HepG2 (cell line): ENCODE results near the gene RPLP2. TPM values are rescaled to one million over a fixed set of nuclear protein-coding genes. Genes with fewer than 3 reads are reported as not detected.

ENCODE experiments used
- DNMT1 ChIP-seq: sonication (generic); formaldehyde crosslinking; IDR thresholded peaks from 2 replicates; pipeline ENCODE4 v1.5.1; 2020; ENCODE audit warnings: mild to moderate bottlenecking, missing genetic modification reagents
- ELF3 ChIP-seq: IDR thresholded peaks from 2 replicates; pipeline ENCODE4 v1.6.1; 2016; ENCODE audit warnings: missing genetic modification reagents, missing compliant biosample characterization
- ESRRA ChIP-seq: sonication (generic); formaldehyde crosslinking; IDR thresholded peaks from 2 replicates; pipeline ENCODE4 v1.5.1; 2020; ENCODE audit warnings: mild to moderate bottlenecking, low read depth, missing genetic modification reagents
- FOXK2 ChIP-seq: fragments of 450-650 bp; IDR thresholded peaks from 2 replicates; pipeline ENCODE4 v1.6.1; 2016
- FOXM1 ChIP-seq: sonication (generic); formaldehyde crosslinking; IDR thresholded peaks from 2 replicates; pipeline ENCODE4 v1.5.0; 2020; ENCODE audit warnings: missing genetic modification reagents
- HDAC2 ChIP-seq: sonication (generic); formaldehyde crosslinking; IDR thresholded peaks from 2 replicates; pipeline ENCODE4 v1.4.0; 2020; ENCODE audit warnings: missing genetic modification reagents
- KLF16 ChIP-seq, 2 experiments: sonication (generic) in 1 of 2; formaldehyde crosslinking in 1 of 2; IDR thresholded peaks; 2 replicates each; pipeline versions ENCODE4 v1.6.1 to v1.8.0; 2016 to 2023; ENCODE audit warnings: missing genetic modification reagents in 2 of 2, missing compliant biosample characterization in 1 of 2
- KMT2A ChIP-seq: sonication (generic); formaldehyde crosslinking; IDR thresholded peaks from 2 replicates; pipeline ENCODE4 v1.4.0; 2020; ENCODE audit warnings: missing genetic modification reagents
- NFKB2 ChIP-seq: sonication (generic); formaldehyde crosslinking; IDR thresholded peaks from 2 replicates; pipeline ENCODE4 v1.4.0; 2020; ENCODE audit warnings: missing genetic modification reagents, borderline replicate concordance
- PAX8 ChIP-seq: sonication (generic); formaldehyde crosslinking; IDR thresholded peaks from 2 replicates; pipeline ENCODE4 v1.8.0; 2022; ENCODE audit warnings: mild to moderate bottlenecking, missing genetic modification reagents, borderline replicate concordance
- POLR2AphosphoS2 ChIP-seq: IDR thresholded peaks from 2 replicates; pipeline ENCODE4 v1.6.1; 2011; ENCODE audit warnings: low read depth, low read length, improper control_type of control experiment
- SNAI1 ChIP-seq: sonication (generic); formaldehyde crosslinking; IDR thresholded peaks from 2 replicates; pipeline ENCODE4 v1.5.0; 2020; ENCODE audit warnings: mild to moderate bottlenecking, missing genetic modification reagents, borderline replicate concordance
- SPEN ChIP-seq: sonication (generic); formaldehyde crosslinking; IDR thresholded peaks from 2 replicates; pipeline ENCODE4 v1.5.1; 2020; ENCODE audit warnings: low read depth, mild to moderate bottlenecking, missing genetic modification reagents
- ZGPAT ChIP-seq: IDR thresholded peaks from 2 replicates; pipeline ENCODE4 v1.6.1; 2016; ENCODE audit warnings: mild to moderate bottlenecking
- ZNF317 ChIP-seq: sonication (generic); formaldehyde crosslinking; IDR thresholded peaks from 2 replicates; pipeline ENCODE4 v1.5.0; 2020; ENCODE audit warnings: mild to moderate bottlenecking, missing genetic modification reagents
- ZNF33B ChIP-seq: sonication (generic); formaldehyde crosslinking; IDR thresholded peaks from 2 replicates; pipeline ENCODE4 v1.5.1; 2020; ENCODE audit warnings: mild to moderate bottlenecking, missing genetic modification reagents
- ZNF770 ChIP-seq: sonication (generic); formaldehyde crosslinking; IDR thresholded peaks from 2 replicates; pipeline ENCODE4 v1.5.0; 2020; ENCODE audit warnings: mild to moderate bottlenecking, missing genetic modification reagents
- polyA plus RNA-seq, 8 experiments: library from polyadenylated mRNA; depleted of rRNA in 3 of 8; stranded (reverse) in 7 of 8; unstranded in 1 of 8; fragments of >200 nt; fragmentation: Illumina TruSeq in 4 of 8; extraction: Trizol in 4 of 8; gene quantifications; 2 replicates each; pipeline versions ENCODE4 v1.2.1 to v1.2.3, GENCODE V29; 2011 to 2016; ENCODE audit warnings: low read depth in 4 of 8, missing spikeins in 1 of 8, mixed read lengths in 1 of 8; ENCODE audit not compliant: insufficient read depth in 1 of 8
- total RNA-seq, 5 experiments: library from RNA; depleted of rRNA; stranded (reverse); fragments of >200 nt; fragmentation: Illumina TruSeq; extraction: Trizol; gene quantifications; 2 replicates each; pipeline ENCODE4 v1.2.3, GENCODE V29; 2016; ENCODE audit warnings: low read depth in 1 of 5
- TF ChIP-seq, protein P1 (sequence below): sonication (generic); formaldehyde crosslinking; IDR thresholded peaks from 2 replicates; pipeline ENCODE4 v1.4.0; 2020; ENCODE audit warnings: missing genetic modification reagents; ENCODE audit errors: not compliant biosample characterization
- TF ChIP-seq, protein P2 (sequence below): sonication (generic); formaldehyde crosslinking; IDR thresholded peaks from 2 replicates; pipeline ENCODE4 v1.8.1; 2023; ENCODE audit warnings: mild to moderate bottlenecking, missing genetic modification reagents
- TF ChIP-seq, protein P3 (sequence below): sonication (generic); formaldehyde crosslinking; IDR thresholded peaks from 2 replicates; pipeline ENCODE4 v1.8.1; 2023; ENCODE audit warnings: missing genetic modification reagents, mild to moderate bottlenecking, borderline replicate concordance
- TF ChIP-seq, protein P4 (sequence below): sonication (generic); formaldehyde crosslinking; IDR thresholded peaks from 2 replicates; pipeline ENCODE4 v1.4.0; 2020; ENCODE audit warnings: missing genetic modification reagents

Gene RPLP2
- total and polyA plus RNA-seq, 2 of the 13 experiments (the other 11 are each of a cell fraction or from before 2014, with no cell fraction given) = 978 to 2,106 TPM

DNA sequence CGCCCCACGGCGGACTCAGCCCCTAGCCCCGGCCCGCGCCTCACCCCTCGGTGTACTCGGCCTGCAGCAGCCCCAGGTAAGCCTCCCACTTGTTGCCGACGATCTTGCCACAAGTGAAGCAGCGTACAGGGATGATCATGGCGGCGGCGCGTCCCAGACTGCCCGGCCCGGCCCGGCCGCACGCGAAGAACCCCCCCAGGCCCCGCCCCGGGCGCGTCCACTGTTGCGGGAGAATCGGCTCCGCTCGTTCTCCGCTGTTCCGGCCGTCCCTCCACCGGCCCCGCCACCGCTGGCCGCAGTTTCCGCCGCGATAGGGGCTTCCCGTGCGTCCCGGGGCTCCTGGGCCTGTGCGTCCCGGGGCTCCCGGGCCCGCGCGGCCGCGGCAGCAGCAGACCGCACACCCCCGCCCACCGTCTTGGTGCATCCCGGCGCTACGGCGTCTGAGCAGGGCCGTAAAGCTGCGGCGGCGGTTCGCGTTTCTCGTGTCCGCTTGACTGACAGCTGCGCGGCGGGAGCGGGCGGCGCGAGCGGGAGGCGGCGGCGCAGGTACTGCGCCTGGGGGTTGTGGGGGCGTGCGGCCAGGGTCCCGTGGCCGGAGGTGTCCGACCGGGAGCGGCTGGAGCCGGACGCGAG is 32.7 kb downstream of the RPLP2 start, which contains the start of the genes POLR2L and TSPAN4 (continued):
- TF ChIP-seq ZNF770 (CRISPR knock-in tag) = peak; percentile 14; the same call in 1 of the 2 replicates
- TF ChIP-seq, protein P1, sequence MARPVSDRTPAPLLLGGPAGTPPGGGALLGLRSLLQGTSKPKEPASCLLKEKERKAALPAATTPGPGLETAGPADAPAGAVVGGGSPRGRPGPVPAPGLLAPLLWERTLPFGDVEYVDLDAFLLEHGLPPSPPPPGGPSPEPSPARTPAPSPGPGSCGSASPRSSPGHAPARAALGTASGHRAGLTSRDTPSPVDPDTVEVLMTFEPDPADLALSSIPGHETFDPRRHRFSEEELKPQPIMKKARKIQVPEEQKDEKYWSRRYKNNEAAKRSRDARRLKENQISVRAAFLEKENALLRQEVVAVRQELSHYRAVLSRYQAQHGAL (CRISPR knock-in tag) = peak; percentile 75
- peak; percentile 55; the same call in 1 of the 2 replicates for TF ChIP-seq NFKB2
- TF ChIP-seq, protein P2, sequence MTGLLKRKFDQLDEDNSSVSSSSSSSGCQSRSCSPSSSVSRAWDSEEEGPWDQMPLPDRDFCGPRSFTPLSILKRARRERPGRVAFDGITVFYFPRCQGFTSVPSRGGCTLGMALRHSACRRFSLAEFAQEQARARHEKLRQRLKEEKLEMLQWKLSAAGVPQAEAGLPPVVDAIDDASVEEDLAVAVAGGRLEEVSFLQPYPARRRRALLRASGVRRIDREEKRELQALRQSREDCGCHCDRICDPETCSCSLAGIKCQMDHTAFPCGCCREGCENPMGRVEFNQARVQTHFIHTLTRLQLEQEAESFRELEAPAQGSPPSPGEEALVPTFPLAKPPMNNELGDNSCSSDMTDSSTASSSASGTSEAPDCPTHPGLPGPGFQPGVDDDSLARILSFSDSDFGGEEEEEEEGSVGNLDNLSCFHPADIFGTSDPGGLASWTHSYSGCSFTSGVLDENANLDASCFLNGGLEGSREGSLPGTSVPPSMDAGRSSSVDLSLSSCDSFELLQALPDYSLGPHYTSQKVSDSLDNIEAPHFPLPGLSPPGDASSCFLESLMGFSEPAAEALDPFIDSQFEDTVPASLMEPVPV (CRISPR knock-in tag) = peak; percentile 74
- TF ChIP-seq PAX8 (CRISPR knock-in tag) = no peak; the same call in 1 of the 2 replicates
- TF ChIP-seq, protein P3, sequence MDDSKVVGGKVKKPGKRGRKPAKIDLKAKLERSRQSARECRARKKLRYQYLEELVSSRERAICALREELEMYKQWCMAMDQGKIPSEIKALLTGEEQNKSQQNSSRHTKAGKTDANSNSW = peak; percentile 54; the same call in 1 of the 2 replicates
- TF ChIP-seq, protein P4, sequence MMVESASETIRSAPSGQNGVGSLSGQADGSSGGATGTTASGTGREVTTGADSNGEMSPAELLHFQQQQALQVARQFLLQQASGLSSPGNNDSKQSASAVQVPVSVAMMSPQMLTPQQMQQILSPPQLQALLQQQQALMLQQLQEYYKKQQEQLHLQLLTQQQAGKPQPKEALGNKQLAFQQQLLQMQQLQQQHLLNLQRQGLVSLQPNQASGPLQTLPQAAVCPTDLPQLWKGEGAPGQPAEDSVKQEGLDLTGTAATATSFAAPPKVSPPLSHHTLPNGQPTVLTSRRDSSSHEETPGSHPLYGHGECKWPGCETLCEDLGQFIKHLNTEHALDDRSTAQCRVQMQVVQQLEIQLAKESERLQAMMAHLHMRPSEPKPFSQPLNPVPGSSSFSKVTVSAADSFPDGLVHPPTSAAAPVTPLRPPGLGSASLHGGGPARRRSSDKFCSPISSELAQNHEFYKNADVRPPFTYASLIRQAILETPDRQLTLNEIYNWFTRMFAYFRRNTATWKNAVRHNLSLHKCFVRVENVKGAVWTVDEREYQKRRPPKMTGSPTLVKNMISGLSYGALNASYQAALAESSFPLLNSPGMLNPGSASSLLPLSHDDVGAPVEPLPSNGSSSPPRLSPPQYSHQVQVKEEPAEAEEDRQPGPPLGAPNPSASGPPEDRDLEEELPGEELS (CRISPR knock-in tag) = no peak
- TF ChIP-seq ELF3 (CRISPR knock-in tag) = peak; percentile 52; the same call in 1 of the 2 replicates
- TF ChIP-seq KMT2A (CRISPR knock-in tag) = 0 out of 2 replicates have a peak, but pooled peaks have one; percentile 28
- TF ChIP-seq SPEN (CRISPR knock-in tag) = peak; percentile 67
- TF ChIP-seq HDAC2 (CRISPR knock-in tag) = peak; percentile 33; the same call in 1 of the 2 replicates
- peak in 1 of 2 experiments; percentile 59; a peak in 2 of 4 replicates for TF ChIP-seq KLF16 (CRISPR knock-in tag; IDR thresholded peaks at IDR 0.05)
- peak; percentile 53; the same call in 1 of the 2 replicates for TF ChIP-seq ESRRA (CRISPR knock-in tag)
- peak; percentile 77; the same call in 1 of the 2 replicates for TF ChIP-seq POLR2AphosphoS2
- 0 out of 2 replicates have a peak, but pooled peaks have one; percentile 40 for TF ChIP-seq DNMT1 (CRISPR knock-in tag)
- peak; percentile 95 for TF ChIP-seq FOXK2
- no peak for TF ChIP-seq SNAI1 (CRISPR knock-in tag)
- TF ChIP-seq ZNF317 (CRISPR knock-in tag) = no peak
- TF ChIP-seq ZGPAT (CRISPR knock-in tag) = peak; percentile 19; the same call in 1 of the 2 replicates
- TF ChIP-seq FOXM1 (CRISPR knock-in tag) = no peak
- TF ChIP-seq ZNF33B (CRISPR knock-in tag) = no peak
